Osteocyte (in vitro differentiated cells): ENCODE results near the gene PRR36. TPM values are rescaled to one million over a fixed set of nuclear protein-coding genes. Genes with fewer than 3 reads are reported as not detected.
"Not testable (repeated sequence)": the region's sequence is repeated elsewhere in the genome, so short reads cannot be mapped to it uniquely, and the experiment has no call there.

Experiments
- DNase-seq: peaks from one replicate; pipeline ENCODE4 v3.0.0; 2021; ENCODE audit warnings: mixed read lengths; ENCODE audit not compliant: unreplicated experiment; ENCODE audit errors: extremely low spot score
- H3K27ac Mint-ChIP-seq: one replicate; pipeline ENCODE4 v1.8.0; 2021; ENCODE audit warnings: mild to moderate bottlenecking, mixed read lengths; ENCODE audit not compliant: unreplicated experiment
- H3K27me3 Mint-ChIP-seq: one replicate; pipeline ENCODE4 v1.8.0; 2021; ENCODE audit warnings: mixed read lengths; ENCODE audit not compliant: unreplicated experiment
- H3K36me3 Mint-ChIP-seq: one replicate; pipeline ENCODE4 v1.8.0; 2021; ENCODE audit warnings: mixed read lengths; ENCODE audit not compliant: unreplicated experiment
- H3K4me1 Mint-ChIP-seq: one replicate; pipeline ENCODE4 v1.8.0; 2021; ENCODE audit warnings: mixed read lengths; ENCODE audit not compliant: unreplicated experiment
- H3K4me3 Mint-ChIP-seq: one replicate; pipeline ENCODE4 v1.8.0; 2021; ENCODE audit warnings: mild to moderate bottlenecking, moderate library complexity, mixed read lengths; ENCODE audit not compliant: unreplicated experiment
- H3K9me3 Mint-ChIP-seq: one replicate; pipeline ENCODE4 v1.8.0; 2021; ENCODE audit warnings: mixed read lengths; ENCODE audit not compliant: unreplicated experiment
- total RNA-seq: library from RNA; stranded (reverse); gene quantifications from 2 replicates; pipeline ENCODE4 v1.2.1, GENCODE V29; 2021
- TF ChIP-seq, protein P1 (sequence below): fragments of 200-600 bp; sonication (generic); IDR thresholded peaks from 2 replicates; pipeline ENCODE4 v1.5.0; 2021; ENCODE audit warnings: antibody characterized with exemption, mild to moderate bottlenecking, moderate library complexity

Gene PRR36
- total RNA-seq, 1 donor from 2014 or later, result 0.51 TPM

DNA sequence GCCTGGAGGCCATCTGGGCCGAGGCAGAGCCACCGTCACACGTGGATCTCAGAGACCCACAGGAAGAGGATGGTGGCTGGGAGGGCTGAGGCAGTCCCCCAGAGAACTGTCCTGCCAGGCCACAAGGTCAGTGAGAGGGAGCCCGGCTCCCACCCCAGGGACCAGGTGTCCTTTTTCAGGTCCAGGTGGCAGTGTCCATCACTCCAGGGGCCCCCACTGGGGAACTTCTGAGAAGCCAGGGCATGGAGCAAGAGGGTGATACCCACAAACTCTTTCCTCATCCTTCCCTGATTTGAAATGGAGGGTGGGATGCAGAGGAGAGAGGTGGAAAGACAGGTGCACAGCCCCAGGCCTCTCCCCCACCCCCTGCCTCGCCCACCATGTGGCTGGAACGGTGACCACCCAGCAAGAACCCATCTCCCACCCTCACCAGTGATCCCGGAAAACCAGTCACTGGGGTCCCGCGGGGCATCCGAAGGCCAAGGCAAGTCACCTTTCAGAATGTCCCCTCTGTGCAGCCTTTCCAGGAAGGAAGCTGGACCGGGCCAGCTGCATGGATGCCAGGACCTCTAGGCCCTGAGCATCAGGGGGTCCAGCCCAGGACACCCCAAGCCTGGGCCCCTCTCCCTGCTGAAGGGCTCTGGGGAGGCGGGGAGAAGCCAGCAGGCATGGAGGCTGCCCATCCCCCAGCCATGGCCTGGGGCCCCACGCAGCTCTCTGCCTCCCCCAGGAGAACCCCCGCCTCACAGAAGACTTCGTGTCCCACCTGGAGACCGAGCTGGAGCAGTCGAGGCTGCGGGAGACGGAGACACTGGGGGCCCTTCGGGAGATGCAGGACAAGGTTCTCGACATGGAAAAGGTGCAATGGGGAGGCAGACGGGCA is 14.1 kb downstream of the PRR36 start:
- no peak overlapping the region for H3K4me3 Mint-ChIP-seq
- DNase-seq, result no peak
- H3K36me3 Mint-ChIP-seq, result peaks cover 2% of the 10 kb centered on the region
- TF ChIP-seq, protein P1, sequence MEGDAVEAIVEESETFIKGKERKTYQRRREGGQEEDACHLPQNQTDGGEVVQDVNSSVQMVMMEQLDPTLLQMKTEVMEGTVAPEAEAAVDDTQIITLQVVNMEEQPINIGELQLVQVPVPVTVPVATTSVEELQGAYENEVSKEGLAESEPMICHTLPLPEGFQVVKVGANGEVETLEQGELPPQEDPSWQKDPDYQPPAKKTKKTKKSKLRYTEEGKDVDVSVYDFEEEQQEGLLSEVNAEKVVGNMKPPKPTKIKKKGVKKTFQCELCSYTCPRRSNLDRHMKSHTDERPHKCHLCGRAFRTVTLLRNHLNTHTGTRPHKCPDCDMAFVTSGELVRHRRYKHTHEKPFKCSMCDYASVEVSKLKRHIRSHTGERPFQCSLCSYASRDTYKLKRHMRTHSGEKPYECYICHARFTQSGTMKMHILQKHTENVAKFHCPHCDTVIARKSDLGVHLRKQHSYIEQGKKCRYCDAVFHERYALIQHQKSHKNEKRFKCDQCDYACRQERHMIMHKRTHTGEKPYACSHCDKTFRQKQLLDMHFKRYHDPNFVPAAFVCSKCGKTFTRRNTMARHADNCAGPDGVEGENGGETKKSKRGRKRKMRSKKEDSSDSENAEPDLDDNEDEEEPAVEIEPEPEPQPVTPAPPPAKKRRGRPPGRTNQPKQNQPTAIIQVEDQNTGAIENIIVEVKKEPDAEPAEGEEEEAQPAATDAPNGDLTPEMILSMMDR, result no peak
- peaks cover 4% of the 10 kb centered on the region for H3K27me3 Mint-ChIP-seq
- H3K9me3 Mint-ChIP-seq, result no peaks in the 10 kb centered on the region
- H3K27ac Mint-ChIP-seq, result no peak overlapping the region
- H3K4me1 Mint-ChIP-seq, result no peaks in the 10 kb centered on the region

DNA sequence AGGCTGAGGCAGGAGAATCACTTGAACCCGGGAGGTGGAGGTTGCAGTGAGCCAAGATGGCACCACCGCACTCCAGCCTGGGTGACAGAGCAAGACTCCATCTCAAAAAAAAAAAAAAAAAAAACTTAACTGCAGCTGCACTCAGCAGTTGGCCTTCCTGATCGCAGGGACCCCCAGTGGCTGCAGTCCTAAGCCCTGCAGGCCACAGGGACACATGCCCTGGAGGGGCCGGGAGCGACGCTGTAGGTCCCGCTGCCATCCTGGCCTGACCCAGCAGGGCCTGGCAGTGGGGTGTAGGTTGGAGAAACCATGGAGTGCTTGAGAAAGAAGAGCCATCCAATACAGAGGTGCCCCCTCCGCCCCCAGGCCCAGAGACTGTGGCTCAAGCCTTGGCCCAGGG is 15.1 kb downstream of the PRR36 start:
- H3K36me3 Mint-ChIP-seq, H3K4me1 Mint-ChIP-seq, H3K27ac Mint-ChIP-seq, DNase-seq, H3K9me3 Mint-ChIP-seq, H3K4me3 Mint-ChIP-seq, H3K27me3 Mint-ChIP-seq: not testable (repeated sequence)

DNA sequence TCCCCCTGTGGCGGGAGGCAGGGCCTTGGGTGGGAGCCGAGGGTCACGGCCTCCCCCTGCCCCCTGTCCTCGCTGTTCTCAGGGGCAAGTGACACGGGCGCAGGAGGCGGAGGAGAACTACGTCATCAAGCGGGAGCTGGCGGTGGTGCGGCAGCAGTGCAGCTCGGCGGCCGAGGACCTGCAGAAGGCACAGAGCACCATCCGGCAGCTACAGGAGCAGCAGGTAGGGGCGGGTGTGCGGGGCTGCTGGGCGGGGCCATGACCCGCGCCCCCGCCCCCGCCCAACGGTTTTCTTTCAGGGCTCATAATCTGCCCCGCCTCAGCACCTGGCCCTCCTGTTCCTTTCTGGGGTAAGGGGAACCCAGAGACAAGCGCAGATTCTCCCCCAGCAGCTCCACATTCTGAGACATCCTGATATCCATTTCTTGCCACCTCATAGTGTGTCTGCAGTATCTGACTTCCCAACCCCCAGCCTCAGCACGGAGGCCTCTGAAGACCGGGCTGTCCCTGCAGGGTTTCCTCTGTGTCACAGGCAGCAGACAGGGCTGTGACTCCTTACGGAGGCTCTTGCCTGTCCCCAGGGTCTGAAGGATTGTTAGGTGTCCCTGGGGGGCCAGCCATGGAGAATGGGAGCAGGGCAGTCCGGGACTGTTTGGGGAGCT is 15.9 kb downstream of the PRR36 start:
- no peak for DNase-seq
- no peaks in the 10 kb centered on the region for H3K9me3 Mint-ChIP-seq
- H3K27ac Mint-ChIP-seq, result no peak overlapping the region
- H3K4me1 Mint-ChIP-seq, result no peaks in the 10 kb centered on the region
- TF ChIP-seq, protein P1, result no peak
- no peak overlapping the region for H3K4me3 Mint-ChIP-seq
- H3K36me3 Mint-ChIP-seq, result peaks cover 2% of the 10 kb centered on the region
- H3K27me3 Mint-ChIP-seq, result no peaks in the 10 kb centered on the region

DNA sequence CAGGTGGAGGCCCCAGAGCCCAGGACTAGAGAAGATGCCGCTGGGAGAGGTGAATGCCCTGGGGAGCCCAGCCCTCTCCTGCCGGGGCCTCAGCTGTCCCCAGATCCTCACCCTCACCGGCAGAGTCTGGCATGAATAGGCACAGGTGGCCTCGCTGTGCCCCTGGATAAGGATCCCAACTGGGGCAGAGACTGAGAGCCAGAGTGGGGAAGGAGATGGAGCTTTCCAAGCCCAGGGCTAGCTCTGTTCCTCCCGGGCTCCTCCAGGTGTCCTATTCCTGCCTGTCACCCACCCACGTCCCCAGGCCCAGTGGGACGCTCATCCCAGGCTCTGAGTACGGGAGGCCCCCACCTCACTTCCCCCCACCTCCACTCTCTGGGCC is 16.5 kb downstream of the PRR36 start:
- no peak for DNase-seq
- Mint-ChIP-seq H3K27ac (no peak overlapping the region), H3K27me3 (no peaks in the 10 kb centered on the region), H3K4me3 (no peak overlapping the region), H3K4me1 (peaks cover 3% of the 10 kb centered on the region), H3K9me3 (no peaks in the 10 kb centered on the region), H3K36me3 (peaks cover 2% of the 10 kb centered on the region)
- TF ChIP-seq, protein P1, result no peak

DNA sequence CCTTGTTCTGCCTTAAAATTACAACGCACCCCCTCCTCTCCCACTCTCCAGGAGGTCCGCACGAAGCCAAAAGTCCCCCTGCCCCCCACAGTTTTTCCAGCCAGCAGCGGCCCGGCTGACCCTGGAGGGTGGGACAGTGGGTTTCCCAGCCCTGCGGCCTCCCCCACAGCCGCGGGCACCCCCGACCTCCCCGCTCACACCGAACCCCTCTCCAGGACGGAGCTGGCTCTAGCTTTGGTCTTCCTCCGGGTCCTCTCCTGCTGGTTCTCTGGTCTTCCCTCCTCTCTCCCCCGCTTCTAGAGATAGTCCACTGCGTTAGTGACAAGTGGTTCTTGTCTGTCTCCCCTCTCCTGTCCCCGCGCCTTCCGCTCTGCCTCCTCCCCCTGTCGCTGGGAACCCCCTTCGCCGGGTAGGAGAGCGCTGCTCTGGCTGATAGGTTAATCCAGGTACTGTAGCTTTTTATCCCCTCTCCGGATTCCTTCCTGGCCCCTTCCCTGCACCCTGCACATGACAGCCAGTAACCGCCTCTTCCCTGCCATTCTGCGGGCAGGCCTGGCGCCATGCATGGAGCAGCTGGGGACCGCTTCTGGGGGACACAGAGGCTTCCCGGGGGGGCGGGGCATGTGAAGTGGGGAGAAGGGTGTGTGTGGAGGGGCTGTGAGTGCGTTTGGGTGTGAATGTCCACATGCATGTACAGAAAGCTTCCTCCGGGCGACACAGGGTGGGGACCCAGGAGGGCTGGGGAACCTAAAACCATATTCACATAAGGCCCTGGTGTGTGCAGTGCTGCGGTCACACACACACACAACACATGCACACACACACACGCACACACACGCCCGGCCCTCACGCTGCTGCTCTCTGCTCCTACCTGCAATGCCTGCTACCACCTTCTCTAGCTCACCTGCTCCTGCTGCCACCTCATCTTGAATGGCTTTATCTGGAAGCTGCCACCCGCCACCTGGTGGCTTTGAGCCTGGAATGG is 17.2 kb downstream of the PRR36 start:
- H3K27ac Mint-ChIP-seq, result no peak overlapping the region
- H3K27me3 Mint-ChIP-seq, result no peaks in the 10 kb centered on the region
- no peak overlapping the region for H3K4me3 Mint-ChIP-seq
- H3K36me3 Mint-ChIP-seq, result peaks cover 2% of the 10 kb centered on the region
- peaks cover 3% of the 10 kb centered on the region for H3K4me1 Mint-ChIP-seq
- TF ChIP-seq, protein P1, result no peak
- no peak for DNase-seq
- H3K9me3 Mint-ChIP-seq, result no peaks in the 10 kb centered on the region
